Measurements from ENCODE around the gene AMHR2. TPM values are rescaled to one million over a fixed set of nuclear protein-coding genes. Genes with fewer than 3 reads are reported as not detected.
A peak's percentile ranks its signal among the peaks of the same experiment; 100 is the strongest.
"Not testable (repeated sequence)": the region's sequence is repeated elsewhere in the genome, so short reads cannot be mapped to it uniquely, and the experiment has no call there.

The AMHR2 gene
- total RNA-seq, 1 donor from 2014 or later = not detected

GRCh38 chr12:53415752-53416389 is 7.8 kb upstream of the AMHR2 start:
- DNase-seq = not testable (repeated sequence)

- DNase-seq = not testable (repeated sequence)
These were observed 6.3 kb upstream of the AMHR2 start for GRCh38 chr12:53417291-53417816.

GRCh38 chr12:53418221-53418620 is 5.4 kb upstream of the AMHR2 start:
- no peak for DNase-seq

- no peak for DNase-seq
These were observed 3.9 kb upstream of the AMHR2 start for GRCh38 chr12:53419756-53420155.

- not testable (repeated sequence) for DNase-seq
These were observed 1.4 kb upstream of the AMHR2 start for GRCh38 chr12:53422247-53422646.

- no peak for DNase-seq
These were observed 1.2 kb downstream of the AMHR2 start for GRCh38 chr12:53424626-53425514.

GRCh38 chr12:53425515-53426150 is 2.0 kb downstream of the AMHR2 start:
- DNase-seq = no peak

GRCh38 chr12:53427905-53428594 is 4.4 kb downstream of the AMHR2 start:
- DNase-seq = no peak

- no peak for DNase-seq
These were observed 5.1 kb downstream of the AMHR2 start for GRCh38 chr12:53428741-53429140.

- no peak for DNase-seq
These were observed 6.5 kb downstream of the AMHR2 start for GRCh38 chr12:53430116-53430515.

GRCh38 chr12:53431187-53431586 is 7.5 kb downstream of the AMHR2 start:
- DNase-seq = no peak

- not testable (repeated sequence) for DNase-seq
These were observed 11.7 kb downstream of the AMHR2 start for GRCh38 chr12:53435326-53435725.

- not testable (repeated sequence) for DNase-seq
These were observed 15.9 kb downstream of the AMHR2 start for GRCh38 chr12:53439582-53439981.

- DNase-seq = peak; percentile 99
These were observed 17.6 kb downstream of the AMHR2 start, which contains the start of gene PRR13 for GRCh38 chr12:53441040-53441833. TSS of gene PRR13 (plus strand) at chr12:53441734. CDS start at chr12:53442715, 981 bp downstream.

- DNase-seq = no peak
These were observed 20.3 kb downstream of the AMHR2 start for GRCh38 chr12:53443955-53444354.

- not testable (repeated sequence) for DNase-seq
These were observed 21.1 kb downstream of the AMHR2 start for GRCh38 chr12:53444593-53445325.

- DNase-seq = no peak
These were observed 27.3 kb downstream of the AMHR2 start for GRCh38 chr12:53450936-53451335.

- peak; percentile 100 for DNase-seq
These were observed 28.1 kb downstream of the AMHR2 start, which contains the start of gene PCBP2 for GRCh38 chr12:53451661-53452158. TSS of gene PCBP2 (plus strand) at chr12:53452102. CDS start at chr12:53454801, 2,699 bp downstream.

GRCh38 chr12:53452159-53453077 is 28.8 kb downstream of the AMHR2 start:
- DNase-seq = peak; percentile 93

Data from dermis blood vessel endothelial cell (primary cell).